HepG2 (cell line): ENCODE results near the gene MXI1. TPM values are rescaled to one million over a fixed set of nuclear protein-coding genes. Genes with fewer than 3 reads are reported as not detected.

Experiments
- ARNT2 ChIP-seq: sonication (generic); formaldehyde crosslinking; IDR thresholded peaks from 2 replicates; pipeline ENCODE4 v1.8.0; 2022; ENCODE audit warnings: mild to moderate bottlenecking, low read depth, missing genetic modification reagents, moderate library complexity
- HMGXB3 ChIP-seq: sonication (generic); formaldehyde crosslinking; IDR thresholded peaks from 2 replicates; pipeline ENCODE4 v1.4.0; 2020; ENCODE audit warnings: missing genetic modification reagents, borderline replicate concordance
- HMGXB4 ChIP-seq, 2 experiments: sonication (generic) in 1 of 2; formaldehyde crosslinking in 1 of 2; IDR thresholded peaks; 2 replicates each; pipeline versions ENCODE4 v1.4.0 to v1.6.1; 2018 to 2020; ENCODE audit warnings: missing genetic modification reagents in 2 of 2, borderline replicate concordance in 1 of 2, low read depth in 1 of 2, mild to moderate bottlenecking in 1 of 2, missing biosample characterization in 1 of 2
- KMT2A ChIP-seq: sonication (generic); formaldehyde crosslinking; IDR thresholded peaks from 2 replicates; pipeline ENCODE4 v1.4.0; 2020; ENCODE audit warnings: missing genetic modification reagents
- MATR3 ChIP-seq: sonication (generic); formaldehyde crosslinking; IDR thresholded peaks from 2 replicates; pipeline ENCODE4 v1.4.0; 2020; ENCODE audit warnings: missing genetic modification reagents
- NONO ChIP-seq, 2 experiments: fragments of 450-650 bp in 1 of 2; sonication (generic) in 1 of 2; formaldehyde crosslinking in 1 of 2; IDR thresholded peaks in 1 of 2; conservative IDR thresholded peaks in 1 of 2; 2 replicates each; pipeline versions ENCODE4 v1.6.1 to v1.8.0; 2017 to 2022; ENCODE audit warnings: mild to moderate bottlenecking in 1 of 2, missing genetic modification reagents in 1 of 2, moderate library complexity in 1 of 2
- PCBP1 ChIP-seq: fragments of 200-400 bp; formaldehyde crosslinking; IDR thresholded peaks from 2 replicates; pipeline ENCODE4 v1.6.1; 2017; ENCODE audit warnings: mild to moderate bottlenecking, low read depth, low read length, borderline replicate concordance
- POLR2AphosphoS2 ChIP-seq: IDR thresholded peaks from 2 replicates; pipeline ENCODE4 v1.6.1; 2011; ENCODE audit warnings: low read depth, low read length, improper control_type of control experiment
- RAD51 ChIP-seq: fragments of 450-650 bp; IDR thresholded peaks from 2 replicates; pipeline ENCODE4 v1.6.1; 2016; ENCODE audit warnings: borderline replicate concordance
- RNF219 ChIP-seq: sonication (generic); formaldehyde crosslinking; IDR thresholded peaks from 2 replicates; pipeline ENCODE4 v1.5.0; 2020; ENCODE audit warnings: mild to moderate bottlenecking, missing genetic modification reagents
- SP1 ChIP-seq, 2 experiments: fragments of 450-650 bp in 1 of 2; sonication (generic) in 1 of 2; formaldehyde crosslinking in 1 of 2; IDR thresholded peaks; 2 replicates each; pipeline versions ENCODE4 v1.4.0 to v1.6.1; 2016 to 2020; ENCODE audit warnings: missing genetic modification reagents in 1 of 2
- TAF1 ChIP-seq: sonication (generic); formaldehyde crosslinking; IDR thresholded peaks from 2 replicates; pipeline ENCODE4 v1.4.0; 2020; ENCODE audit warnings: missing genetic modification reagents
- YEATS2 ChIP-seq: sonication (generic); formaldehyde crosslinking; IDR thresholded peaks from 2 replicates; pipeline ENCODE4 v1.4.0; 2020; ENCODE audit warnings: missing genetic modification reagents, borderline replicate concordance
- ZFP36L1 ChIP-seq: sonication (generic); formaldehyde crosslinking; IDR thresholded peaks from 2 replicates; pipeline ENCODE4 v1.8.0; 2022; ENCODE audit warnings: mild to moderate bottlenecking, missing genetic modification reagents, moderate library complexity
- ZFP82 ChIP-seq: sonication (generic); formaldehyde crosslinking; IDR thresholded peaks from 2 replicates; pipeline ENCODE4 v1.5.1; 2020; ENCODE audit warnings: mild to moderate bottlenecking, missing genetic modification reagents, borderline replicate concordance
- ZGPAT ChIP-seq: IDR thresholded peaks from 2 replicates; pipeline ENCODE4 v1.6.1; 2016; ENCODE audit warnings: mild to moderate bottlenecking
- ZNF652 ChIP-seq: IDR thresholded peaks from 2 replicates; pipeline ENCODE4 v1.6.1; 2016; ENCODE audit warnings: low read depth, borderline replicate concordance
- ZNF670 ChIP-seq: sonication (generic); formaldehyde crosslinking; IDR thresholded peaks from 2 replicates; pipeline ENCODE4 v1.8.0; 2022; ENCODE audit warnings: mild to moderate bottlenecking, missing genetic modification reagents, borderline replicate concordance
- polyA plus RNA-seq, 8 experiments: library from polyadenylated mRNA; depleted of rRNA in 3 of 8; stranded (reverse) in 7 of 8; unstranded in 1 of 8; fragments of >200 nt; fragmentation: Illumina TruSeq in 4 of 8; extraction: Trizol in 4 of 8; gene quantifications; 2 replicates each; pipeline versions ENCODE4 v1.2.1 to v1.2.3, GENCODE V29; 2011 to 2016; ENCODE audit warnings: low read depth in 4 of 8, missing spikeins in 1 of 8, mixed read lengths in 1 of 8; ENCODE audit not compliant: insufficient read depth in 1 of 8
- total RNA-seq, 5 experiments: library from RNA; depleted of rRNA; stranded (reverse); fragments of >200 nt; fragmentation: Illumina TruSeq; extraction: Trizol; gene quantifications; 2 replicates each; pipeline ENCODE4 v1.2.3, GENCODE V29; 2016; ENCODE audit warnings: low read depth in 1 of 5

MXI1 gene
- total and polyA plus RNA-seq, 2 of the 13 experiments (the other 11 are each of a cell fraction or from before 2014, with no cell fraction given), result 6.6 to 22.0 TPM

GRCh38 chr10:110304780-110305421 lies 97.5 kb downstream of the MXI1 start, which contains the start of gene SMNDC1 (continued):
- TF ChIP-seq HMGXB4 (CRISPR knock-in tag; IDR thresholded peaks at IDR 0.05; ENCODE audit: borderline replicate concordance in 1 of 2, low read depth in 1 of 2), result peak in 1 of 2 experiments; percentile 30; a peak in 2 of 4 replicates
- no peak for TF ChIP-seq ZNF670 (CRISPR knock-in tag)
- no peak for TF ChIP-seq HMGXB3 (CRISPR knock-in tag)
- peak; percentile 50; the same call in 1 of the 2 replicates for TF ChIP-seq ZFP36L1 (CRISPR knock-in tag)
- TF ChIP-seq KMT2A (CRISPR knock-in tag), result peak; percentile 78
- no peak for TF ChIP-seq RNF219 (CRISPR knock-in tag)
- TF ChIP-seq NONO (IDR thresholded peaks at IDR 0.05), result no peak
- 0 out of 2 replicates have a peak, but pooled peaks have one; percentile 37 for TF ChIP-seq NONO (CRISPR knock-in tag; conservative IDR thresholded peaks at IDR 0.05)
- peak; percentile 85; the same call in 1 of the 2 replicates for TF ChIP-seq RAD51
- TF ChIP-seq YEATS2 (CRISPR knock-in tag), result peak; percentile 91
- no peak for TF ChIP-seq ZNF652 (CRISPR knock-in tag)
- TF ChIP-seq ZFP82 (CRISPR knock-in tag), result no peak
- peak; percentile 57; the same call in 1 of the 2 replicates for TF ChIP-seq POLR2AphosphoS2
- TF ChIP-seq ZGPAT, result peak; percentile 47; the same call in 1 of the 2 replicates
- TF ChIP-seq TAF1, result peak; percentile 77; the same call in 1 of the 2 replicates
- peak; percentile 73; the same call in 1 of the 2 replicates for TF ChIP-seq ARNT2 (CRISPR knock-in tag)
- TF ChIP-seq MATR3 (CRISPR knock-in tag), result no peak
- TF ChIP-seq PCBP1, result peak; percentile 61; the same call in 1 of the 2 replicates
- peak; percentile 83 for TF ChIP-seq SP1 (IDR thresholded peaks at IDR 0.05)
- TF ChIP-seq SP1 (CRISPR knock-in tag; IDR thresholded peaks at IDR 0.05), result peak; percentile 70
